Endodermal cell (in vitro differentiated cells): ENCODE data around the gene TSPAN3. TPM values are rescaled to one million over a fixed set of nuclear protein-coding genes. Genes with fewer than 3 reads are reported as not detected.

ENCODE experiments used
- DNase-seq: peaks from one replicate; pipeline ENCODE4 v3.0.0-alpha.2; 2017
- H3K27ac ChIP-seq: 2 replicates; pipeline ENCODE4 v1.5.1; 2013; ENCODE audit warnings: mild to moderate bottlenecking, low read depth, low read length, moderate library complexity
- H3K27me3 ChIP-seq: 2 replicates; pipeline ENCODE4 v1.6.1; 2013; ENCODE audit warnings: mild to moderate bottlenecking, low read length, moderate library complexity; ENCODE audit not compliant: insufficient read depth, control insufficient read depth, poor library complexity, severe bottlenecking
- H3K36me3 ChIP-seq: 2 replicates; pipeline ENCODE4 v1.7.0; 2013; ENCODE audit warnings: mild to moderate bottlenecking, low read length, moderate library complexity; ENCODE audit not compliant: control insufficient read depth, insufficient read depth
- H3K4me1 ChIP-seq: one replicate; pipeline ENCODE4 v1.7.0; 2013; ENCODE audit warnings: low read length; ENCODE audit not compliant: control insufficient read depth, insufficient read depth
- H3K4me3 ChIP-seq: 2 replicates; pipeline ENCODE4 v1.5.1; 2013; ENCODE audit warnings: mild to moderate bottlenecking, low read length, moderate library complexity
- H3K9ac ChIP-seq: 2 replicates; pipeline ENCODE4 v1.6.1; 2013; ENCODE audit warnings: mild to moderate bottlenecking, low read length, moderate library complexity; ENCODE audit not compliant: poor library complexity, severe bottlenecking; ENCODE audit errors: extremely low read depth
- H3K9me3 ChIP-seq: 2 replicates; pipeline ENCODE4 v1.6.1; 2013; ENCODE audit warnings: mild to moderate bottlenecking, low read length, moderate library complexity; ENCODE audit not compliant: control insufficient read depth
- H3K27ac Mint-ChIP-seq: 2 replicates; pipeline ENCODE4 v1.8.0; 2020; ENCODE audit warnings: mixed read lengths
- H3K27me3 Mint-ChIP-seq: 2 replicates; pipeline ENCODE4 v1.8.0; 2021; ENCODE audit warnings: mild to moderate bottlenecking, mixed read lengths; ENCODE audit not compliant: insufficient read depth
- H3K36me3 Mint-ChIP-seq: 2 replicates; pipeline ENCODE4 v1.8.0; 2020; ENCODE audit warnings: low read depth, mixed read lengths
- H3K4me1 Mint-ChIP-seq: 2 replicates; pipeline ENCODE4 v1.8.0; 2020; ENCODE audit warnings: mixed read lengths
- H3K4me3 Mint-ChIP-seq: 2 replicates; pipeline ENCODE4 v1.8.0; 2020; ENCODE audit warnings: mild to moderate bottlenecking, moderate library complexity, mixed read lengths
- H3K9me3 Mint-ChIP-seq: 2 replicates; pipeline ENCODE4 v1.8.0; 2020; ENCODE audit warnings: mild to moderate bottlenecking, mixed read lengths
- CTCF ChIP-seq: fragments of 200-600 bp; sonication (generic); conservative IDR thresholded peaks from 2 replicates; pipeline ENCODE4 v1.5.0; 2021; ENCODE audit warnings: antibody characterized with exemption, mild to moderate bottlenecking
- WGBS, 2 experiments: methylation state at CpG; one replicate each; pipeline versions ENCODE4 v1.1.5 to v1.1.7; 2013; ENCODE audit warnings: missing lambda C conversion rate in 2 of 2, mixed read lengths in 1 of 2; ENCODE audit not compliant: insufficient coverage in 1 of 2, insufficient read length in 1 of 2; 5-methylcytosine and 5-hydroxymethylcytosine counted together
- total RNA-seq, 2 donors: library from RNA; stranded (reverse); fragmentation: NEBNext Ultra II Directional in 1 of 2; extraction: Animal tissue kit (Norgen Biotek cat#: 25700) in 1 of 2; gene quantifications; 2 replicates in 1 of 2; 3 replicates in 1 of 2; pipeline ENCODE4 v1.2.1, GENCODE V29; 2021

Gene TSPAN3
- total RNA-seq, 2 donors from 2014 or later = 188 to 211 TPM

GRCh38 chr15:77097921-77098320 lies 27.0 kb upstream of the TSPAN3 start:
- Histone ChIP-seq H3K27ac (no peak overlapping the region), H3K4me1 (peaks cover 10% of the 10 kb centered on the region), H3K36me3 (no peaks in the 10 kb centered on the region), H3K9ac (no peak overlapping the region), H3K27me3 (no peaks in the 10 kb centered on the region), H3K9me3 (no peaks in the 10 kb centered on the region), H3K4me3 (no peak overlapping the region)
- Mint-ChIP-seq H3K4me1 (peaks cover 10% of the 10 kb centered on the region), H3K36me3 (no peaks in the 10 kb centered on the region), H3K27me3 (no peaks in the 10 kb centered on the region), H3K9me3 (no peaks in the 10 kb centered on the region), H3K4me3 (no peak overlapping the region), H3K27ac (no peak overlapping the region)
- DNase-seq = no peak
- WGBS, 2 experiments = 90% methylated on average over 2 of the region's 5 CpGs; no CpG with 5 or more reads in 1 of the 2 experiments
- no peak for TF ChIP-seq CTCF

GRCh38 chr15:77097248-77097721 lies 26.4 kb upstream of the TSPAN3 start:
- WGBS, 2 experiments = 94 to 95% methylated on average over 3 to 7 of the region's 7 CpGs
- H3K27me3 Mint-ChIP-seq = no peaks in the 10 kb centered on the region
- Histone ChIP-seq H3K4me3 (no peak overlapping the region), H3K36me3 (no peaks in the 10 kb centered on the region), H3K27ac (no peak overlapping the region), H3K9me3 (no peaks in the 10 kb centered on the region), H3K9ac (no peak overlapping the region), H3K4me1 (peaks cover 10% of the 10 kb centered on the region), H3K27me3 (no peaks in the 10 kb centered on the region)
- TF ChIP-seq CTCF = no peak
- peaks cover 8% of the 10 kb centered on the region for H3K4me1 Mint-ChIP-seq
- no peak overlapping the region for H3K4me3 Mint-ChIP-seq
- no peaks in the 10 kb centered on the region for H3K9me3 Mint-ChIP-seq
- DNase-seq = no peak
- H3K27ac Mint-ChIP-seq = no peak overlapping the region
- H3K36me3 Mint-ChIP-seq = no peaks in the 10 kb centered on the region

- 89 to 93% methylated on average over 3 to 7 of the region's 7 CpGs for WGBS, 2 experiments
Observed at GRCh38 chr15:77096541-77096940, 25.6 kb upstream of the TSPAN3 start.

More at GRCh38 chr15:77096541-77096940, 25.6 kb upstream of the TSPAN3 start:
- Mint-ChIP-seq H3K9me3 (no peaks in the 10 kb centered on the region), H3K27ac (no peak overlapping the region), H3K4me1 (peaks cover 3% of the 10 kb centered on the region), H3K36me3 (no peaks in the 10 kb centered on the region), H3K27me3 (peaks cover under 1% of the 10 kb centered on the region), H3K4me3 (no peak overlapping the region)
- H3K36me3 ChIP-seq = no peaks in the 10 kb centered on the region
- TF ChIP-seq CTCF = no peak
- H3K4me3 ChIP-seq = no peak overlapping the region
- peaks cover 5% of the 10 kb centered on the region for H3K4me1 ChIP-seq
- DNase-seq = no peak
- no peak overlapping the region for H3K27ac ChIP-seq
- no peaks in the 10 kb centered on the region for H3K27me3 ChIP-seq
- no peaks in the 10 kb centered on the region for H3K9me3 ChIP-seq
- no peak overlapping the region for H3K9ac ChIP-seq
